Activated T-cell treated with anti-CD3 and anti-CD28 coated beads, Interleukin-2, amount 50 U/mL, for 72 hours (primary cell): Measurements from ENCODE around the gene SALL2. TPM values are rescaled to one million over a fixed set of nuclear protein-coding genes. Genes with fewer than 3 reads are reported as not detected.

Experiments
- ATAC-seq, 2 donors: fragments of 150-1000 bp; cut with Tn5 transposase; replicated peaks in 1 of 2; 2 replicates each; pipeline ENCODE4 v1.10.0; 2021; ENCODE audit warnings: moderate library complexity in 2 of 2, mild to moderate bottlenecking in 1 of 2
- DNase-seq, 2 donors: peaks; one replicate each; pipeline ENCODE4 v3.0.0; 2021 to 2022; ENCODE audit warnings: mixed read lengths in 1 of 2
- H3K27ac Mint-ChIP-seq: one replicate; pipeline ENCODE4 v1.8.0; 2022; ENCODE audit warnings: mild to moderate bottlenecking, moderate library complexity, mixed read lengths
- H3K27me3 Mint-ChIP-seq: one replicate; pipeline ENCODE4 v1.8.0; 2022; ENCODE audit warnings: low read depth, mixed read lengths
- H3K36me3 Mint-ChIP-seq, 2 donors: one replicate each; pipeline ENCODE4 v1.8.0; 2022; ENCODE audit warnings: mixed read lengths in 2 of 2, mild to moderate bottlenecking in 1 of 2; ENCODE audit not compliant: insufficient read depth in 2 of 2
- H3K4me1 Mint-ChIP-seq: one replicate; pipeline ENCODE4 v1.8.0; 2022; ENCODE audit warnings: low read depth, mixed read lengths
- H3K4me3 Mint-ChIP-seq, 2 donors: one replicate each; pipeline ENCODE4 v1.8.0; 2022; ENCODE audit warnings: mild to moderate bottlenecking in 2 of 2, mixed read lengths in 2 of 2, moderate library complexity in 2 of 2
- H3K9me3 Mint-ChIP-seq, 2 donors: one replicate each; pipeline ENCODE4 v1.8.0; 2022; ENCODE audit warnings: mixed read lengths in 2 of 2
- total RNA-seq, 2 donors: library from RNA; stranded (reverse); gene quantifications; one replicate each; pipeline ENCODE4 v1.2.3, GENCODE V29; 2022

The SALL2 gene
- total RNA-seq, 2 donors from 2014 or later = 5.3 TPM

GRCh38 chr14:21494902-21495762 lies 31.0 kb downstream of the SALL2 start:
- no peaks in the 10 kb centered on the region for H3K9me3 Mint-ChIP-seq
- no peaks in the 10 kb centered on the region for H3K27me3 Mint-ChIP-seq
- H3K4me1 Mint-ChIP-seq = peaks cover 20% of the 10 kb centered on the region
- ATAC-seq (no peak), DNase-seq (no peak)
- no peak overlapping the region for H3K4me3 Mint-ChIP-seq
- H3K27ac Mint-ChIP-seq = peak overlapping the region; percentile 73
- H3K36me3 Mint-ChIP-seq = peaks cover 10 to 31% of the 10 kb centered on the region in 2 donors

- Mint-ChIP-seq H3K4me1 (peaks cover 9% of the 10 kb centered on the region), H3K27me3 (no peaks in the 10 kb centered on the region), H3K9me3 (no peaks in the 10 kb centered on the region), H3K4me3 (no peak overlapping the region), H3K36me3 (peaks cover 0 to 17% of the 10 kb centered on the region in 2 donors), H3K27ac (no peak overlapping the region)
- no peak for ATAC-seq
- no peak for DNase-seq
Measured at GRCh38 chr14:21486640-21487087, 39.5 kb downstream of the SALL2 start.

- DNase-seq (peak; percentile 96), ATAC-seq (peak; percentile 98 to 99)
- peaks cover 29% of the 10 kb centered on the region for H3K4me1 Mint-ChIP-seq
- H3K4me3 Mint-ChIP-seq = peak within 1 kb of the TSS; percentile 83 to 100
- peak within 1 kb of the TSS; percentile 93 for H3K27ac Mint-ChIP-seq
- peaks cover 3 to 12% of the 10 kb centered on the region in 2 donors for H3K36me3 Mint-ChIP-seq
- H3K27me3 Mint-ChIP-seq = no peaks in the 10 kb centered on the region
- H3K9me3 Mint-ChIP-seq = no peaks in the 10 kb centered on the region
Measured at GRCh38 chr14:21476925-21477681, 49.0 kb downstream of the SALL2 start, which contains the start of the genes RAB2B and TOX4. Gene RAB2B (minus strand): TSS chr14:21476959. CDS start chr14:21476872, 87 bp downstream. Gene TOX4 (plus strand): TSS chr14:21477195. CDS start chr14:21477279, 84 bp downstream.

- Mint-ChIP-seq H3K36me3 (peaks cover 3 to 12% of the 10 kb centered on the region in 2 donors), H3K27ac (peak overlapping the region; percentile 93), H3K9me3 (no peaks in the 10 kb centered on the region), H3K4me3 (peak overlapping the region; percentile 83 to 100), H3K27me3 (no peaks in the 10 kb centered on the region), H3K4me1 (peaks cover 29% of the 10 kb centered on the region)
- DNase-seq (peak in 1 of 2 donors; percentile 79), ATAC-seq (peak in 1 of 2 donors; percentile 53)
Measured at GRCh38 chr14:21476523-21476924, 49.6 kb downstream of the SALL2 start.

DNA sequence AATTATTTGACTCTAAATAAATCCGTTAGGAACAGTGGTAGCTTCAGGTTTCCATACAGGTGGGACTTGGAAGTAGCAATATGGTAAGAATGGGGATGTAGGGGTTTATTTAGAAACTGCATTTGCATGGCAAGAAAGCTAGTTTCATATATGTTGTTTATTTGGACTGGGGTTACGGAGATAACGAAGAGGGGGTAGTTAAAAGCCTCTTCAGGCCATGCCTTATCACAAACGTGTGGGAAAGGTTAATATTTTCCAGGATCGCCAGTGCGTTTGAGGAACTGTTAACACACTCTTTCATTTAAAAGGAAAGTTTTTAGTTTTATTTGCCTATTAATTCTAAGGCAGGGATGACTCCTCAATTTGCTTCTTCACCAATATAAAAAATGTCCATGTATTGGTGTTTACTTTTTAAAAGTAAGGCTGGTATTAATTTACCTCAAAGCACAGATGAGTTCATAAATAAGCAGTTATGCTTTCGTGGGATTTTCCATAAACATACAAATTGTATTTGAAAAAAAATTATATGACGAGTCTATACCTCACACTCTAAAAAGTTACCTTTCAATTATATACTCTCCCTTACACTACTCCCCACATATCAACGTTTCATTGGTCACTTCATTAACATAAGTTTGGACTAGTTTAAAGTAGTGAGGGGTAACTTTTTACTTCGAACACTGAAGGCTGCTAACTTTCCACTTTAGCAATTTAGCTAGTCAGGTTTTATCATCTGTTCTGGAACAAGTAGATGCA lies 50.2 kb downstream of the SALL2 start:
- Mint-ChIP-seq H3K36me3 (peaks cover 3 to 12% of the 10 kb centered on the region in 2 donors), H3K4me1 (peaks cover 29% of the 10 kb centered on the region)
- no peak for ATAC-seq

More for the DNA sequence above, 50.2 kb downstream of the SALL2 start:
- Mint-ChIP-seq H3K27ac (peak overlapping the region; percentile 93), H3K4me3 (peak overlapping the region; percentile 83 to 100), H3K9me3 (no peaks in the 10 kb centered on the region), H3K27me3 (no peaks in the 10 kb centered on the region)
- no peak for DNase-seq

Other genes with a start within 250 kb of the SALL2 start
- gene RPGRIP1, start 246.3 kb downstream of the SALL2 start, total RNA-seq = not detected
- gene SUPT16H, start 142.3 kb downstream of the SALL2 start, total RNA-seq = 100 to 1,000 TPM; 141 to 155 TPM
- gene CHD8, start 70.2 kb downstream of the SALL2 start, total RNA-seq = 100 to 1,000 TPM; 102 to 107 TPM
- 10 to 100 TPM; 44.5 to 45.4 TPM for gene RAB2B, start 49.4 kb downstream of the SALL2 start, total RNA-seq
- gene TOX4, start 49.2 kb downstream of the SALL2 start, total RNA-seq = 10 to 100 TPM; 68.9 to 72.4 TPM
- gene METTL3, start 15.0 kb downstream of the SALL2 start, total RNA-seq = 10 to 100 TPM; 62.1 to 71.0 TPM
- gene OR10G3, start 53.7 kb upstream of the SALL2 start, total RNA-seq = not detected
- not detected for gene OR10G2, start 108.6 kb upstream of the SALL2 start, total RNA-seq
- gene OR4E2, start 127.5 kb upstream of the SALL2 start, total RNA-seq = not detected
- not detected for gene OR4E1, start 147.5 kb upstream of the SALL2 start, total RNA-seq